HepG2 (cell line): ENCODE results near the gene DPH1. TPM values are rescaled to one million over a fixed set of nuclear protein-coding genes. Genes with fewer than 3 reads are reported as not detected.
A peak's percentile ranks its signal among the peaks of the same experiment; 100 is the strongest.

Experiments
- ELF4 ChIP-seq: sonication (generic); formaldehyde crosslinking; IDR thresholded peaks from 2 replicates; pipeline ENCODE4 v1.5.0; 2020; ENCODE audit warnings: missing genetic modification reagents, mild to moderate bottlenecking, moderate library complexity, borderline replicate concordance
- MYC ChIP-seq: sonication (generic); formaldehyde crosslinking; IDR thresholded peaks from 2 replicates; pipeline ENCODE4 v1.9.0; 2021; ENCODE audit warnings: missing genetic modification reagents, borderline replicate concordance
- NR2F1 ChIP-seq, 2 experiments: fragments of 450-650 bp in 1 of 2; formaldehyde crosslinking in 1 of 2; IDR thresholded peaks; 2 replicates each; pipeline versions ENCODE4 v1.5.0 to v1.6.1; 2016 to 2020; ENCODE audit warnings: mild to moderate bottlenecking in 1 of 2, missing compliant biosample characterization in 1 of 2, missing genetic modification reagents in 1 of 2, moderate library complexity in 1 of 2
- RBFOX2 ChIP-seq: fragments of 200-400 bp; formaldehyde crosslinking; IDR thresholded peaks from 2 replicates; pipeline ENCODE4 v1.6.1; 2017; ENCODE audit warnings: low read depth, mild to moderate bottlenecking, low read length
- ZNF382 ChIP-seq: sonication (generic); formaldehyde crosslinking; IDR thresholded peaks from 2 replicates; pipeline ENCODE4 v1.5.0; 2020; ENCODE audit warnings: missing genetic modification reagents, mild to moderate bottlenecking, borderline replicate concordance
- ZNF547 ChIP-seq: sonication (generic); formaldehyde crosslinking; IDR thresholded peaks from 2 replicates; pipeline ENCODE4 v1.5.1; 2020; ENCODE audit warnings: mild to moderate bottlenecking, missing genetic modification reagents
- ZNF619 ChIP-seq: sonication (generic); formaldehyde crosslinking; IDR thresholded peaks from 2 replicates; pipeline ENCODE4 v1.4.0; 2020; ENCODE audit warnings: mild to moderate bottlenecking, missing genetic modification reagents
- ZNF713 ChIP-seq: sonication (generic); formaldehyde crosslinking; IDR thresholded peaks from 2 replicates; pipeline ENCODE4 v1.4.0; 2020; ENCODE audit warnings: mild to moderate bottlenecking, missing genetic modification reagents
- ZNF781 ChIP-seq: sonication (generic); formaldehyde crosslinking; IDR thresholded peaks from 2 replicates; pipeline ENCODE4 v1.5.1; 2020; ENCODE audit warnings: borderline replicate concordance, mild to moderate bottlenecking, missing genetic modification reagents; ENCODE audit errors: not compliant biosample characterization
- ZNF816 ChIP-seq: sonication (generic); formaldehyde crosslinking; IDR thresholded peaks from 2 replicates; pipeline ENCODE4 v1.8.0; 2022; ENCODE audit warnings: missing genetic modification reagents, mild to moderate bottlenecking, borderline replicate concordance
- polyA plus RNA-seq, 8 experiments: library from polyadenylated mRNA; depleted of rRNA in 3 of 8; stranded (reverse) in 7 of 8; unstranded in 1 of 8; fragments of >200 nt; fragmentation: Illumina TruSeq in 4 of 8; extraction: Trizol in 4 of 8; gene quantifications; 2 replicates each; pipeline versions ENCODE4 v1.2.1 to v1.2.3, GENCODE V29; 2011 to 2016; ENCODE audit warnings: low read depth in 4 of 8, missing spikeins in 1 of 8, mixed read lengths in 1 of 8; ENCODE audit not compliant: insufficient read depth in 1 of 8
- total RNA-seq, 5 experiments: library from RNA; depleted of rRNA; stranded (reverse); fragments of >200 nt; fragmentation: Illumina TruSeq; extraction: Trizol; gene quantifications; 2 replicates each; pipeline ENCODE4 v1.2.3, GENCODE V29; 2016; ENCODE audit warnings: low read depth in 1 of 5
- TF ChIP-seq, protein P1 (sequence below): sonication (generic); formaldehyde crosslinking; IDR thresholded peaks from 2 replicates; pipeline ENCODE4 v1.5.1; 2020; ENCODE audit warnings: missing genetic modification reagents, mild to moderate bottlenecking, borderline replicate concordance
- TF ChIP-seq, protein P2 (sequence below): sonication (generic); formaldehyde crosslinking; IDR thresholded peaks from 2 replicates; pipeline ENCODE4 v1.5.0; 2020; ENCODE audit warnings: missing genetic modification reagents
- TF ChIP-seq, protein P3 (sequence below), 2 experiments: sonication (generic) in 1 of 2; formaldehyde crosslinking in 1 of 2; IDR thresholded peaks; 2 replicates each; pipeline versions ENCODE4 v1.4.0 to v1.6.1; 2016 to 2020; ENCODE audit warnings: borderline replicate concordance in 1 of 2, low read depth in 1 of 2, mild to moderate bottlenecking in 1 of 2, missing genetic modification reagents in 1 of 2
- TF ChIP-seq, protein P4 (sequence below): sonication (generic); formaldehyde crosslinking; IDR thresholded peaks from 2 replicates; pipeline ENCODE4 v1.4.0; 2020; ENCODE audit warnings: missing genetic modification reagents
- TF ChIP-seq, protein P5 (sequence below): IDR thresholded peaks from 2 replicates; pipeline ENCODE4 v1.6.1; 2012; ENCODE audit warnings: low read length, improper control_type of control experiment

The DPH1 gene
- total and polyA plus RNA-seq, 2 of the 13 experiments (the other 11 are each of a cell fraction or from before 2014, with no cell fraction given): 25.3 to 42.8 TPM

DNA sequence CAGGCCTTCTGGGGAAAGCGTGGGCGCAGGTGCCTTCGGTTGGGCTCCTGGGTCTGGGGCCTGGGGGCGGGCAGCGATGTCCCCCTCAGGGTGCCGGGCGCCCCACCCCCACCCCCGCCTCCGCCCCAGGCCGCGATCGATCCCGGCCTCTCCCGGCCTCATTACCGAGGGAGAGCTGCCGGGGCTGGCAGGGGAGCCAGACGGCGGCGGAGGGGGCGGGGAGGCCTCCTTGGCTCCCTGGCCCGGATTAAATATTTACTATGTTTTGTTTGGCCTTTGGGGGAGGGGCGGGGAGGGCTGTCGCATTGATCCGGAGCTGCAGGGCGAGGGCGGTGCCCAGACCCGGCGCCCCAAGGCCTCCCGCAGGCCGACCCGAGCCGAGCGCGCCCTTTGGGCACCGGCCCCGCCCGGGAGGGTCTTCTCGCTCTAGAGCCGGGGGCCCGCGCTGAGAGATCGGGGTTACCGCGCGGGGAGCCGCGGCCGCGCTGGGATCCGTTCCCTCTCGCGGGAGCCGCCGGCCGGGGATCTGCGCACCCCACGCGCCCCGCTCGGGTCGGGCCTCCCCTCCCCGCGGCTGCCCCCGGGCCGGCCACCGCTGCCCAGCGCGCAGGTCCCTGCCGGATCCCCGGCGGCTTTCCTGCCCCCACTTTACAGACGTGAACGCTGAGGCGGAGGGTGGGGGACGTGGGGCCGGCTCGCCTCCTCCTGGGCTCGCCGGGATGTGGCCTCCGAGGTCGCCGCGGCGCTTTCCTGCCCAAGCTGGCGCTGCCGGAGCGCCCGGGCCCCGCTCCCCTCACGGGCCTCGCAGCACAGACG is 31.8 kb upstream of the DPH1 start (continued):
- no peak for TF ChIP-seq ZNF619 (CRISPR knock-in tag)
- TF ChIP-seq ZNF781 (CRISPR knock-in tag): no peak
- no peak for TF ChIP-seq ELF4 (CRISPR knock-in tag)
- TF ChIP-seq RBFOX2: peak; percentile 80
- TF ChIP-seq, protein P1, sequence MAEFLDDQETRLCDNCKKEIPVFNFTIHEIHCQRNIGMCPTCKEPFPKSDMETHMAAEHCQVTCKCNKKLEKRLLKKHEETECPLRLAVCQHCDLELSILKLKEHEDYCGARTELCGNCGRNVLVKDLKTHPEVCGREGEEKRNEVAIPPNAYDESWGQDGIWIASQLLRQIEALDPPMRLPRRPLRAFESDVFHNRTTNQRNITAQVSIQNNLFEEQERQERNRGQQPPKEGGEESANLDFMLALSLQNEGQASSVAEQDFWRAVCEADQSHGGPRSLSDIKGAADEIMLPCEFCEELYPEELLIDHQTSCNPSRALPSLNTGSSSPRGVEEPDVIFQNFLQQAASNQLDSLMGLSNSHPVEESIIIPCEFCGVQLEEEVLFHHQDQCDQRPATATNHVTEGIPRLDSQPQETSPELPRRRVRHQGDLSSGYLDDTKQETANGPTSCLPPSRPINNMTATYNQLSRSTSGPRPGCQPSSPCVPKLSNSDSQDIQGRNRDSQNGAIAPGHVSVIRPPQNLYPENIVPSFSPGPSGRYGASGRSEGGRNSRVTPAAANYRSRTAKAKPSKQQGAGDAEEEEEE (CRISPR knock-in tag): no peak
- no peak for TF ChIP-seq ZNF547
- no peak for TF ChIP-seq ZNF816
- no peak for TF ChIP-seq ZNF713 (CRISPR knock-in tag)
- no peak for TF ChIP-seq ZNF382 (CRISPR knock-in tag)
- TF ChIP-seq, protein P2, sequence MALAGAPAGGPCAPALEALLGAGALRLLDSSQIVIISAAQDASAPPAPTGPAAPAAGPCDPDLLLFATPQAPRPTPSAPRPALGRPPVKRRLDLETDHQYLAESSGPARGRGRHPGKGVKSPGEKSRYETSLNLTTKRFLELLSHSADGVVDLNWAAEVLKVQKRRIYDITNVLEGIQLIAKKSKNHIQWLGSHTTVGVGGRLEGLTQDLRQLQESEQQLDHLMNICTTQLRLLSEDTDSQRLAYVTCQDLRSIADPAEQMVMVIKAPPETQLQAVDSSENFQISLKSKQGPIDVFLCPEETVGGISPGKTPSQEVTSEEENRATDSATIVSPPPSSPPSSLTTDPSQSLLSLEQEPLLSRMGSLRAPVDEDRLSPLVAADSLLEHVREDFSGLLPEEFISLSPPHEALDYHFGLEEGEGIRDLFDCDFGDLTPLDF (CRISPR knock-in tag): no peak
- no peak for TF ChIP-seq MYC (CRISPR knock-in tag)
- TF ChIP-seq, protein P3, sequence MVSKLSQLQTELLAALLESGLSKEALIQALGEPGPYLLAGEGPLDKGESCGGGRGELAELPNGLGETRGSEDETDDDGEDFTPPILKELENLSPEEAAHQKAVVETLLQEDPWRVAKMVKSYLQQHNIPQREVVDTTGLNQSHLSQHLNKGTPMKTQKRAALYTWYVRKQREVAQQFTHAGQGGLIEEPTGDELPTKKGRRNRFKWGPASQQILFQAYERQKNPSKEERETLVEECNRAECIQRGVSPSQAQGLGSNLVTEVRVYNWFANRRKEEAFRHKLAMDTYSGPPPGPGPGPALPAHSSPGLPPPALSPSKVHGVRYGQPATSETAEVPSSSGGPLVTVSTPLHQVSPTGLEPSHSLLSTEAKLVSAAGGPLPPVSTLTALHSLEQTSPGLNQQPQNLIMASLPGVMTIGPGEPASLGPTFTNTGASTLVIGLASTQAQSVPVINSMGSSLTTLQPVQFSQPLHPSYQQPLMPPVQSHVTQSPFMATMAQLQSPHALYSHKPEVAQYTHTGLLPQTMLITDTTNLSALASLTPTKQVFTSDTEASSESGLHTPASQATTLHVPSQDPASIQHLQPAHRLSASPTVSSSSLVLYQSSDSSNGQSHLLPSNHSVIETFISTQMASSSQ (IDR thresholded peaks at IDR 0.05; ENCODE audit: low read depth): peak; percentile 92
- TF ChIP-seq, protein P3 (CRISPR knock-in tag; IDR thresholded peaks at IDR 0.05; ENCODE audit: borderline replicate concordance): peak; percentile 98
- TF ChIP-seq, protein P4, sequence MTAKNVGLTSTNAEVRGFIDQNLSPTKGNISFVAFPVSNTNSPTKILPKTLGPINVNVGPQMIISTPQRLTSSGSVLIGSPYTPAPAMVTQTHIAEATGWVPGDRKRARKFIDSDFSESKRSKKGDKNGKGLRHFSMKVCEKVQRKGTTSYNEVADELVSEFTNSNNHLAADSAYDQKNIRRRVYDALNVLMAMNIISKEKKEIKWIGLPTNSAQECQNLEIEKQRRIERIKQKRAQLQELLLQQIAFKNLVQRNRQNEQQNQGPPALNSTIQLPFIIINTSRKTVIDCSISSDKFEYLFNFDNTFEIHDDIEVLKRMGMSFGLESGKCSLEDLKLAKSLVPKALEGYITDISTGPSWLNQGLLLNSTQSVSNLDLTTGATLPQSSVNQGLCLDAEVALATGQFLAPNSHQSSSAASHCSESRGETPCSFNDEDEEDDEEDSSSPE: peak; percentile 53
- TF ChIP-seq NR2F1 (CRISPR knock-in tag; IDR thresholded peaks at IDR 0.05): no peak
- TF ChIP-seq, protein P5, sequence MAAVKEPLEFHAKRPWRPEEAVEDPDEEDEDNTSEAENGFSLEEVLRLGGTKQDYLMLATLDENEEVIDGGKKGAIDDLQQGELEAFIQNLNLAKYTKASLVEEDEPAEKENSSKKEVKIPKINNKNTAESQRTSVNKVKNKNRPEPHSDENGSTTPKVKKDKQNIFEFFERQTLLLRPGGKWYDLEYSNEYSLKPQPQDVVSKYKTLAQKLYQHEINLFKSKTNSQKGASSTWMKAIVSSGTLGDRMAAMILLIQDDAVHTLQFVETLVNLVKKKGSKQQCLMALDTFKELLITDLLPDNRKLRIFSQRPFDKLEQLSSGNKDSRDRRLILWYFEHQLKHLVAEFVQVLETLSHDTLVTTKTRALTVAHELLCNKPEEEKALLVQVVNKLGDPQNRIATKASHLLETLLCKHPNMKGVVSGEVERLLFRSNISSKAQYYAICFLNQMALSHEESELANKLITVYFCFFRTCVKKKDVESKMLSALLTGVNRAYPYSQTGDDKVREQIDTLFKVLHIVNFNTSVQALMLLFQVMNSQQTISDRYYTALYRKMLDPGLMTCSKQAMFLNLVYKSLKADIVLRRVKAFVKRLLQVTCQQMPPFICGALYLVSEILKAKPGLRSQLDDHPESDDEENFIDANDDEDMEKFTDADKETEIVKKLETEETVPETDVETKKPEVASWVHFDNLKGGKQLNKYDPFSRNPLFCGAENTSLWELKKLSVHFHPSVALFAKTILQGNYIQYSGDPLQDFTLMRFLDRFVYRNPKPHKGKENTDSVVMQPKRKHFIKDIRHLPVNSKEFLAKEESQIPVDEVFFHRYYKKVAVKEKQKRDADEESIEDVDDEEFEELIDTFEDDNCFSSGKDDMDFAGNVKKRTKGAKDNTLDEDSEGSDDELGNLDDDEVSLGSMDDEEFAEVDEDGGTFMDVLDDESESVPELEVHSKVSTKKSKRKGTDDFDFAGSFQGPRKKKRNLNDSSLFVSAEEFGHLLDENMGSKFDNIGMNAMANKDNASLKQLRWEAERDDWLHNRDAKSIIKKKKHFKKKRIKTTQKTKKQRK: no peak
